ENCODE results near the gene PBXIP1.

Gene PBXIP1

GRCh38 chr1:154958036-154958435 lies 2.1 kb upstream of the PBXIP1 start:
- DNase-seq (ENCODE audit: low read depth in 3 of 3): no peak

GRCh38 chr1:154957091-154957657 lies 1.3 kb upstream of the PBXIP1 start:
- DNase-seq (ENCODE audit: low read depth in 3 of 3): no peak

- no peak for DNase-seq (ENCODE audit: low read depth in 3 of 3)
Measured at GRCh38 chr1:154956544-154956941, 644 bp upstream of the PBXIP1 start.

GRCh38 chr1:154955039-154955717 lies 721 bp downstream of the PBXIP1 start:
- DNase-seq (ENCODE audit: low read depth in 3 of 3): peak; percentile 46 to 78 (median 73)

- no peak for DNase-seq (ENCODE audit: low read depth in 3 of 3)
Measured at GRCh38 chr1:154954541-154954940, 1.4 kb downstream of the PBXIP1 start.

GRCh38 chr1:154953611-154954038 lies 2.3 kb downstream of the PBXIP1 start:
- no peak for DNase-seq (ENCODE audit: low read depth in 3 of 3)

GRCh38 chr1:154952664-154953063 lies 3.2 kb downstream of the PBXIP1 start:
- no peak for DNase-seq (ENCODE audit: low read depth in 3 of 3)

GRCh38 chr1:154951901-154952657 lies 3.8 kb downstream of the PBXIP1 start:
- peak; percentile 41 to 71 (median 47) for DNase-seq (ENCODE audit: low read depth in 3 of 3)

GRCh38 chr1:154948079-154948478 lies 7.8 kb downstream of the PBXIP1 start:
- no peak for DNase-seq (ENCODE audit: low read depth in 3 of 3)

- no peak for DNase-seq (ENCODE audit: low read depth in 3 of 3)
Measured at GRCh38 chr1:154945962-154946850, 9.7 kb downstream of the PBXIP1 start.

- DNase-seq (ENCODE audit: low read depth in 3 of 3): no peak
Measured at GRCh38 chr1:154945160-154945961, 10.5 kb downstream of the PBXIP1 start.

GRCh38 chr1:154944401-154945159 lies 11.3 kb downstream of the PBXIP1 start:
- DNase-seq (ENCODE audit: low read depth in 3 of 3): no peak

GRCh38 chr1:154943649-154944400 lies 12.1 kb downstream of the PBXIP1 start:
- DNase-seq (ENCODE audit: low read depth in 3 of 3): peak in 1 of 3 experiments; percentile 31

- no peak for DNase-seq (ENCODE audit: low read depth in 3 of 3)
Measured at GRCh38 chr1:154941333-154942013, 14.4 kb downstream of the PBXIP1 start.

GRCh38 chr1:154940651-154941194 lies 15.2 kb downstream of the PBXIP1 start:
- DNase-seq (ENCODE audit: low read depth in 3 of 3): no peak

GRCh38 chr1:154940213-154940560 lies 15.7 kb downstream of the PBXIP1 start:
- no peak for DNase-seq (ENCODE audit: low read depth in 3 of 3)

- no peak for DNase-seq (ENCODE audit: low read depth in 3 of 3)
Measured at GRCh38 chr1:154938604-154939399, 17.1 kb downstream of the PBXIP1 start.

GRCh38 chr1:154937988-154938386 lies 17.9 kb downstream of the PBXIP1 start:
- DNase-seq (ENCODE audit: low read depth in 3 of 3): no peak

All from stimulated activated CD4-positive, alpha-beta T cell treated with anti-CD3 and anti-CD28 coated beads, TNF-alpha, amount 100 ng/mL, for 24 hours (primary cell).